ENCODE results near the gene MLKL.

- no peak for TF ChIP-seq CTCF (IDR thresholded peaks at IDR 0.05)
- TF ChIP-seq POLR2A (IDR thresholded peaks at IDR 0.05), result no peak
These were observed 40.2 kb upstream of the MLKL start for GRCh38 chr16:74740795-74741304.
